Measurements from ENCODE around the gene HIRA. TPM values are rescaled to one million over a fixed set of nuclear protein-coding genes. Genes with fewer than 3 reads are reported as not detected.

Gene HIRA
- total and polyA plus RNA-seq, 9 of the 15 experiments (the other 6 are each of a cell fraction or from before 2014, with no cell fraction given), result 0.96 to 132 (median 58.4) TPM

DNA sequence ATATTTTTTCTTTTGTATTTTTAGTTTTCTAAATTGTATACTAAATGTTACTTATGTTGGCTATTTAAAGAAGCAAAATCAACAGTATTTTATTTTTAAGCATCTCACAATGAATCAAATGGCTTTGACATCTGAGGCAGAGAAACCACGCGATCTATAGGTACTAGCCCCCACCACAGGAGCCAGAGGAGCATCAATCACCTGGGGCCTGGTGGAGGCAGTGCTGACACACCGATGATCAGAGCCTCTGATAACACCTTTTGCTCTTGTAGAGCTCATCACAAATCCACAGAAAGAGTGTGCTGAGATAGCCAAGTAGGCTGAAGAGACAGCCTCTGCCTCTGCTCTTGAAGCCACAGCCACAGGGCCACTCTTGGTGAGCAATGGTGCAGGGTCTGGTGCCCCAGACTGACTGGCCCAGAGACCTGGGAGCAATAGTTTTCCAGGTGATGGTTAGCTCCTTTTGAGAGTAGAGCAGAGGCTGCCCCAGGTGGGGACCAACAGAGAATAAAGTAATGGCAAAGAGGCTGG is 25.2 kb downstream of the HIRA start (continued):
- TF ChIP-seq, protein P1, sequence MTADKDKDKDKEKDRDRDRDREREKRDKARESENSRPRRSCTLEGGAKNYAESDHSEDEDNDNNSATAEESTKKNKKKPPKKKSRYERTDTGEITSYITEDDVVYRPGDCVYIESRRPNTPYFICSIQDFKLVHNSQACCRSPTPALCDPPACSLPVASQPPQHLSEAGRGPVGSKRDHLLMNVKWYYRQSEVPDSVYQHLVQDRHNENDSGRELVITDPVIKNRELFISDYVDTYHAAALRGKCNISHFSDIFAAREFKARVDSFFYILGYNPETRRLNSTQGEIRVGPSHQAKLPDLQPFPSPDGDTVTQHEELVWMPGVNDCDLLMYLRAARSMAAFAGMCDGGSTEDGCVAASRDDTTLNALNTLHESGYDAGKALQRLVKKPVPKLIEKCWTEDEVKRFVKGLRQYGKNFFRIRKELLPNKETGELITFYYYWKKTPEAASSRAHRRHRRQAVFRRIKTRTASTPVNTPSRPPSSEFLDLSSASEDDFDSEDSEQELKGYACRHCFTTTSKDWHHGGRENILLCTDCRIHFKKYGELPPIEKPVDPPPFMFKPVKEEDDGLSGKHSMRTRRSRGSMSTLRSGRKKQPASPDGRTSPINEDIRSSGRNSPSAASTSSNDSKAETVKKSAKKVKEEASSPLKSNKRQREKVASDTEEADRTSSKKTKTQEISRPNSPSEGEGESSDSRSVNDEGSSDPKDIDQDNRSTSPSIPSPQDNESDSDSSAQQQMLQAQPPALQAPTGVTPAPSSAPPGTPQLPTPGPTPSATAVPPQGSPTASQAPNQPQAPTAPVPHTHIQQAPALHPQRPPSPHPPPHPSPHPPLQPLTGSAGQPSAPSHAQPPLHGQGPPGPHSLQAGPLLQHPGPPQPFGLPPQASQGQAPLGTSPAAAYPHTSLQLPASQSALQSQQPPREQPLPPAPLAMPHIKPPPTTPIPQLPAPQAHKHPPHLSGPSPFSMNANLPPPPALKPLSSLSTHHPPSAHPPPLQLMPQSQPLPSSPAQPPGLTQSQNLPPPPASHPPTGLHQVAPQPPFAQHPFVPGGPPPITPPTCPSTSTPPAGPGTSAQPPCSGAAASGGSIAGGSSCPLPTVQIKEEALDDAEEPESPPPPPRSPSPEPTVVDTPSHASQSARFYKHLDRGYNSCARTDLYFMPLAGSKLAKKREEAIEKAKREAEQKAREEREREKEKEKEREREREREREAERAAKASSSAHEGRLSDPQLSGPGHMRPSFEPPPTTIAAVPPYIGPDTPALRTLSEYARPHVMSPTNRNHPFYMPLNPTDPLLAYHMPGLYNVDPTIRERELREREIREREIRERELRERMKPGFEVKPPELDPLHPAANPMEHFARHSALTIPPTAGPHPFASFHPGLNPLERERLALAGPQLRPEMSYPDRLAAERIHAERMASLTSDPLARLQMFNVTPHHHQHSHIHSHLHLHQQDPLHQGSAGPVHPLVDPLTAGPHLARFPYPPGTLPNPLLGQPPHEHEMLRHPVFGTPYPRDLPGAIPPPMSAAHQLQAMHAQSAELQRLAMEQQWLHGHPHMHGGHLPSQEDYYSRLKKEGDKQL (CRISPR knock-in tag; IDR thresholded peaks at IDR 0.05; ENCODE audit: borderline replicate concordance), result no peak
- no peak for TF ChIP-seq ZNF3 (CRISPR knock-in tag; IDR thresholded peaks at IDR 0.05)
- TF ChIP-seq PHTF2 (CRISPR knock-in tag; IDR thresholded peaks at IDR 0.05), result peak; percentile 41; the same call in 1 of the 2 replicates

DNA sequence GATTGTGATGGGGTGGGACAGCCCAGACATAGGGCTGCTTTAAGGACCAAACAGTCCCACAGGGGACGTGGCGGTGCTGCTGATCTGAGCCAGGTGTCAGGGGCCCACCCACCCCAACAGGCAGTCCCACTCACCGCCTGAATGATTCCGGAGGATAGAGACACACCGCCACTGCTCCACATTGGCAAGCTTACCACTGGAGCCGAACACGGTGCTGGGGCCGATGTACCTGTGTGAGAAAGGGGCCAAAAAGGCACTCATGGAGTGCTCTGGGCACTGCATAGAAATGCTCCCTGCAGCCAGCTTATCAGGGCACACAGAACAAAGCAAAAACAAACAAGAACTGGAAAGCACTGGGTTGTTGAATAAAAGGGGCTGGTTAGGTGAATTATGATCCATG is 25.9 kb downstream of the HIRA start:
- Histone ChIP-seq H3K27me3 (ENCODE audit: control insufficient read depth in 2 of 2, insufficient read depth in 2 of 2, low read length in 2 of 2) (no peaks in the 10 kb centered on the region), H3K36me3 (ENCODE audit: control insufficient read depth, insufficient read depth, low read length) (peaks cover 95% of the 10 kb centered on the region), H3K9ac (ENCODE audit: insufficient read depth in 1 of 2, low read depth in 2 of 2, low read length in 2 of 2) (0 out of 4 replicates have a peak overlapping the region, but pooled peaks of 1 of the 2 experiments have one; percentile 1), H3K27ac (ENCODE audit: extremely low read depth, low read depth, low read length) (no peak overlapping the region), H3K4me3 (no peak overlapping the region), H4K20me1 (replicated peaks; ENCODE audit: control insufficient read depth, insufficient read depth, low read length) (peaks cover 16% of the 10 kb centered on the region), H3K9me3 (replicated peaks; ENCODE audit: control insufficient read depth, insufficient read depth, low read depth, low read length) (no peaks in the 10 kb centered on the region), H3K4me1 (replicated peaks in 1 of 2; ENCODE audit: control insufficient read depth in 2 of 2, insufficient read depth in 2 of 2, low read length in 2 of 2) (peaks cover 18 to 24% of the 10 kb centered on the region in 2 experiments; a peak in 4 of 5 replicates), H3K9me1 (ENCODE audit: control insufficient read depth, insufficient read depth, low read length) (peaks cover 19% of the 10 kb centered on the region), H2AFZ (ENCODE audit: low read depth, low read length) (no peak overlapping the region), H3K4me2 (ENCODE audit: insufficient read depth, low read length) (no peak overlapping the region), H3K79me2 (ENCODE audit: control insufficient read depth, insufficient read depth, low read length) (peaks cover 23% of the 10 kb centered on the region)
- in situ Hi-C loops (cut with MboI) (no loop called here), intact Hi-C loops (cut with micrococcal nuclease) (no loop called here)
- ChIA-PET POLR2A (interaction anchor here (1.1 to 15.8 kb wide), 7 partner anchors 4 to 257 kb away, joined by 3 to 245 read pairs (median 15); partner anchors contain the start of genes HIRA and MRPL40), CTCF (ENCODE audit: low intra/inter-chr PET ratio) (no interaction called here)
- no peak for ATAC-seq
- FAIRE-seq, result no peak
- BruUV-seq (replicated peaks), result no TSS peak
- 96% methylated on average over 8 of the region's 8 CpGs for WGBS (ENCODE audit: insufficient coverage, low coverage, missing lambda C conversion rate)
- DNase-seq (ENCODE audit: extremely low read depth in 1 of 4, low spot score in 3 of 4), result no peak
- TF ChIP-seq HNRNPUL1 (IDR thresholded peaks at IDR 0.05; ENCODE audit: low read length) (0 out of 2 replicates have a peak, but pooled peaks have one; percentile 37), EWSR1 (IDR thresholded peaks at IDR 0.05; ENCODE audit: borderline replicate concordance, low read depth, partially characterized antibody) (no peak), HSF4 (CRISPR knock-in tag; IDR thresholded peaks at IDR 0.05; ENCODE audit: borderline replicate concordance) (no peak), ZNF146 (CRISPR knock-in tag; IDR thresholded peaks at IDR 0.05; ENCODE audit: unreplicated experiment) (peak; percentile 25), BMI1 (IDR thresholded peaks at IDR 0.05; ENCODE audit: low read length) (no peak), POLR2G (IDR thresholded peaks at IDR 0.05; ENCODE audit: low read depth, low read length) (0 out of 2 replicates have a peak, but pooled peaks have one; percentile 30), NCOA1 (IDR thresholded peaks at IDR 0.05; ENCODE audit: low read depth) (no peak), PHF8 (IDR thresholded peaks at IDR 0.05; ENCODE audit: borderline replicate concordance, low read length) (0 out of 2 replicates have a peak, but pooled peaks have one; percentile 0), ZNF239 (CRISPR knock-in tag; IDR thresholded peaks at IDR 0.05) (no peak)
- TF ChIP-seq, protein P2, sequence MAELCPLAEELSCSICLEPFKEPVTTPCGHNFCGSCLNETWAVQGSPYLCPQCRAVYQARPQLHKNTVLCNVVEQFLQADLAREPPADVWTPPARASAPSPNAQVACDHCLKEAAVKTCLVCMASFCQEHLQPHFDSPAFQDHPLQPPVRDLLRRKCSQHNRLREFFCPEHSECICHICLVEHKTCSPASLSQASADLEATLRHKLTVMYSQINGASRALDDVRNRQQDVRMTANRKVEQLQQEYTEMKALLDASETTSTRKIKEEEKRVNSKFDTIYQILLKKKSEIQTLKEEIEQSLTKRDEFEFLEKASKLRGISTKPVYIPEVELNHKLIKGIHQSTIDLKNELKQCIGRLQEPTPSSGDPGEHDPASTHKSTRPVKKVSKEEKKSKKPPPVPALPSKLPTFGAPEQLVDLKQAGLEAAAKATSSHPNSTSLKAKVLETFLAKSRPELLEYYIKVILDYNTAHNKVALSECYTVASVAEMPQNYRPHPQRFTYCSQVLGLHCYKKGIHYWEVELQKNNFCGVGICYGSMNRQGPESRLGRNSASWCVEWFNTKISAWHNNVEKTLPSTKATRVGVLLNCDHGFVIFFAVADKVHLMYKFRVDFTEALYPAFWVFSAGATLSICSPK (IDR thresholded peaks at IDR 0.05; ENCODE audit: borderline replicate concordance), result no peak
